Measurements from ENCODE around the gene PHF21A.

Gene PHF21A

DNA sequence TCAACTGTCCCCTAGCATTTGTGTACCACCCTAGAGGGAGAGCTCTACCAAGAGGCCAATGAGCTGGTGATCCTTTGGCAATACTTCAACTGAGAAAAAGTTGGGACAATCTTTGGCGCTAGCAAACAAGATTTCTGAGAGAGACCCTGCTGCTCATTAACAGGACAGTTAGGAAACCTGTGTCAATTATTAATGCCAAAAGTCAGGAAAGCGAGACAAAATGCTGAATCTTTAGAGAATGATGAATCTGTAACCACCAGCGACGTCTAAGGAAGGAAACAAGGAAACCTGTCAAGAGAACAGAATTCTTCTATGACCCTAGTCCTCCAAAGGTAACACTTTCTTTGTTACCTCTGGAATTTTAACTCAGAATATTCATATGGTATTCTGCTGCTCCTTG lies 178.9 kb downstream of the PHF21A start:
- DNase-seq (ENCODE audit: low read depth): no peak
- TF ChIP-seq, protein P1, sequence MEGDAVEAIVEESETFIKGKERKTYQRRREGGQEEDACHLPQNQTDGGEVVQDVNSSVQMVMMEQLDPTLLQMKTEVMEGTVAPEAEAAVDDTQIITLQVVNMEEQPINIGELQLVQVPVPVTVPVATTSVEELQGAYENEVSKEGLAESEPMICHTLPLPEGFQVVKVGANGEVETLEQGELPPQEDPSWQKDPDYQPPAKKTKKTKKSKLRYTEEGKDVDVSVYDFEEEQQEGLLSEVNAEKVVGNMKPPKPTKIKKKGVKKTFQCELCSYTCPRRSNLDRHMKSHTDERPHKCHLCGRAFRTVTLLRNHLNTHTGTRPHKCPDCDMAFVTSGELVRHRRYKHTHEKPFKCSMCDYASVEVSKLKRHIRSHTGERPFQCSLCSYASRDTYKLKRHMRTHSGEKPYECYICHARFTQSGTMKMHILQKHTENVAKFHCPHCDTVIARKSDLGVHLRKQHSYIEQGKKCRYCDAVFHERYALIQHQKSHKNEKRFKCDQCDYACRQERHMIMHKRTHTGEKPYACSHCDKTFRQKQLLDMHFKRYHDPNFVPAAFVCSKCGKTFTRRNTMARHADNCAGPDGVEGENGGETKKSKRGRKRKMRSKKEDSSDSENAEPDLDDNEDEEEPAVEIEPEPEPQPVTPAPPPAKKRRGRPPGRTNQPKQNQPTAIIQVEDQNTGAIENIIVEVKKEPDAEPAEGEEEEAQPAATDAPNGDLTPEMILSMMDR (conservative IDR thresholded peaks at IDR 0.05; ENCODE audit: low read depth, low read length): no peak
- no peak overlapping the region for H3K4me3 ChIP-seq (ENCODE audit: low read depth, low read length)

- DNase-seq (ENCODE audit: low read depth): no peak
- no peak overlapping the region for H3K4me3 ChIP-seq (ENCODE audit: low read depth, low read length)
- TF ChIP-seq, protein P1 (conservative IDR thresholded peaks at IDR 0.05; ENCODE audit: low read depth, low read length): no peak
Observed at GRCh38 chr11:45941285-45941684, 180.0 kb downstream of the PHF21A start.

GRCh38 chr11:45939836-45940235 lies 181.4 kb downstream of the PHF21A start:
- peak; percentile 66 for DNase-seq (ENCODE audit: low read depth)
- H3K4me3 ChIP-seq (ENCODE audit: low read depth, low read length): no peak overlapping the region
- TF ChIP-seq, protein P1 (conservative IDR thresholded peaks at IDR 0.05; ENCODE audit: low read depth, low read length): no peak

- TF ChIP-seq, protein P1 (conservative IDR thresholded peaks at IDR 0.05; ENCODE audit: low read depth, low read length): no peak
- no peak overlapping the region for H3K4me3 ChIP-seq (ENCODE audit: low read depth, low read length)
- DNase-seq (ENCODE audit: low read depth): no peak
Observed at GRCh38 chr11:45937916-45938315, 183.3 kb downstream of the PHF21A start.

GRCh38 chr11:45936511-45937054 lies 184.7 kb downstream of the PHF21A start:
- no peak overlapping the region for H3K4me3 ChIP-seq (ENCODE audit: low read depth, low read length)
- TF ChIP-seq, protein P1 (conservative IDR thresholded peaks at IDR 0.05; ENCODE audit: low read depth, low read length): no peak

DNA sequence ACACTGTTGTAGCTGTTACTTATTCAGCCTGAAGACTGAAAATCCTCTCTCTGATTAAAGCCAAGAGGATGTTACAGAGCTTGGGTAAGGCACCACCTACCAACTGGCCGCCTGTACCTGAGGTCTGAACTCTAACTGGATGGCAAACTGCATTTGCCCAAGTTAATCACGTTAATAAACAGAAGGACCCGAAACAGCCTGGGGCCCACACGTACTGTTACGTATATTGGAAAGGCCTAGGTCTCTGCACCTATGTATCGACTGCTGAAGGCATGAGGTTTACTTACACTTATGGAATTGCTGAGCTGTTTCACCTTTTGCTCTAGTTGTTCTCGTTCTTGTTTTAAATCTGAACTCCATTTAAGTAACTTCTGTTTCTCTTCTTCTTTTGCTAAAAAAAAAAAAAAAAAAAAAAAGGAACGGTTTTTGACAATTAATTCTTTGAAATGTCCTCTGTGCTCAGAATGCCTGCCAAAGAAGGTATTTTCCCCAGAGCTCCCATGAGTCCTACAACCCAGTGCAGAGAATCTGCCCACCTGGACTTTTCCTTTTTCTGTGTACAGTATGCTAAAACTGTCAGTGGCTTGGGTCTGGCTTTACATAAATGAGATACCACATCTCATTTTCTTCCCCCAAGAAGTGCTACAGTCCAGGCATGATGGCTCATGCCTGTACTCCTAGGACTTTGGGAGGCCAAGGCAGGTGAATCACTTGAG lies 185.7 kb downstream of the PHF21A start:
- no peak overlapping the region for H3K4me3 ChIP-seq (ENCODE audit: low read depth, low read length)
- no peak for DNase-seq (ENCODE audit: low read depth)
- TF ChIP-seq, protein P1 (conservative IDR thresholded peaks at IDR 0.05; ENCODE audit: low read depth, low read length): no peak

More at GRCh38 chr11:45936511-45937054, 184.7 kb downstream of the PHF21A start:
- DNase-seq (ENCODE audit: low read depth): no peak

Data from choroid plexus epithelial cell (primary cell).